ENCODE measurements around the gene AGPAT4.

- TF ChIP-seq CTCF (IDR thresholded peaks at IDR 0.05) (no peak), EP300 (IDR thresholded peaks at IDR 0.05) (no peak)
These were observed 168.9 kb downstream of the AGPAT4 start for GRCh38 chr6:161104966-161105365.
